ENCODE results near the gene MUC5AC.
"Not testable (repeated sequence)": the region's sequence is repeated elsewhere in the genome, so short reads cannot be mapped to it uniquely, and the experiment has no call there.

Gene MUC5AC

DNA sequence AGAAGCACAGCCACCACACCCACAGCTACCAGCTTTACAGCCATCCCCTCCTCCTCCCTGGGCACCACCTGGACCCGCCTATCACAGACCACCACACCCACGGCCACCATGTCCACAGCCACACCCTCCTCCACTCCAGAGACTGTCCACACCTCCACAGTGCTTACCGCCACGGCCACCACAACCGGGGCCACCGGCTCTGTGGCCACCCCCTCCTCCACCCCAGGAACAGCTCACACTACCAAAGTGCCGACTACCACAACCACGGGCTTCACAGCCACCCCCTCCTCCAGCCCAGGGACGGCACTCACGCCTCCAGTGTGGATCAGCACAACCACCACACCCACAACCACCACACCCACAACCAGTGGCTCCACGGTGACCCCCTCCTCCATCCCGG lies 92.7 kb downstream of the MUC5AC start:
- DNase-seq; in situ Hi-C loops (cut with HindIII; ENCODE audit: low pct_ligation_motif_present, low sequenced_read_pairs); H3K27me3 ChIP-seq (replicated peaks); H3K27ac ChIP-seq; H3K36me3 ChIP-seq (replicated peaks); H3K4me3 ChIP-seq (ENCODE audit: low read depth, low read length): not testable (repeated sequence)

Data from brain microvascular endothelial cell (primary cell).